HG02763 (cell line): ENCODE measurements around the gene BFSP1.

Experiments
- ATAC-seq: cut with Tn5 transposase; IDR thresholded peaks from one replicate; pipeline ENCODE4 v1.9.1; 2021; ENCODE audit warnings: mild to moderate bottlenecking, moderate library complexity; ENCODE audit not compliant: unreplicated experiment

Gene BFSP1

DNA sequence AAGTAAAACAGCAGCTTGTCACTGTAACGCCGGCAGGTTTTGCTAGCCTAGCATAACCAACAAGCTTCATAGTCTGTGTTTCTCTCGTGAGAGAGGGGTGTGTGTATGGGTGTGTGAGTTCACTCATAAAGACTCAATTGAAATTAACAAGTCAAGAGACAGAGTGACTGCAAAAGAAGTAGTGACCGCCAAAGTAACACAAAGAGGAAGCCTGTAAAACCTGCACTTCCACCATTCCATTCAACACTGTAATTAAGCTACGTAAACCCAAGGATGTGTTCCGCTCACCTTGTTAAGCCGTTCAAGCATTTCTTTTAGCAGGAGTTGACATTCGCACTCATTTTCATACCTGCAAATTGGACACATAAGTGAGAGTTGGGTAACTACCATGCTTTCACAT lies 6.6 kb downstream of the BFSP1 start:
- ATAC-seq = no peak

- ATAC-seq = no peak
Observed at GRCh38 chr20:17523326-17523725, 7.9 kb downstream of the BFSP1 start.

DNA sequence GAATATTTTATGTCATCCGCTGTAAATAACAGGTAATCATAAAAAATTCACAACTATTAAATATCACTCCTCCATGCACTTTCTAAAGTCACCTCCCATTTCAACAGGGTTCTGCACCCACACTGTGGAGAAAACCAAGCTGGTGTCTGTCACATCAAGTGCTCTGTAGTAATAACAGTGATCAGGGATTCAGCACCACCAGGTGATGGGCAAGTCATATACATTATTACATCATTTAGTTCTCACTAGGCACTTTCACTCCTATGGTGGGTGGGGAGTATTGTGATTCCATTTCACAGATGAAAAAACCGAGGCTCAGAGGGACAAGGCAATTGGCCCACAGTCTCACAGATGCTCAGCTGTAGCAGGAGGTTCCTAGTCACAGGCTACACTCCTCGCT lies 8.7 kb downstream of the BFSP1 start:
- ATAC-seq = no peak

DNA sequence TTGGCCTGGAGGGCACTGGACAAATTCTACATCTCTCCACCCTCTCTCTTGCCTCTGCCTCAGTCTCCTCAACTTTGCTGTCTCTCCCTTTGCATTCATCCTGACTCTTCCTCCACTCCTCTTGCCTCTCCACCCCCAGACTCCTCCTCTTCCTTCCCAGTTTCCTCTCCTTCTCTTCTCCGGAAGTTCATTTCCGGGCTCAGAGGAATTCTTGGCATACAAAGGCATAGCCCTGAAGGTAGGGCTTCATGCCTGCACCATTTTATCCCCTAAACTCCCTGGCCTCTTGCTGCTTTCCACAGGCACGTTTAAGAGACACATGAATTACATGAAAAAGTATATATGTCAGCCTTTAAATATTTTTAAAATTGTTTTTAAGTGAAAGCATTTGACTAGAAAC lies 10.6 kb downstream of the BFSP1 start:
- no peak for ATAC-seq

GRCh38 chr20:17519606-17520285 lies 11.4 kb downstream of the BFSP1 start:
- no peak for ATAC-seq

DNA sequence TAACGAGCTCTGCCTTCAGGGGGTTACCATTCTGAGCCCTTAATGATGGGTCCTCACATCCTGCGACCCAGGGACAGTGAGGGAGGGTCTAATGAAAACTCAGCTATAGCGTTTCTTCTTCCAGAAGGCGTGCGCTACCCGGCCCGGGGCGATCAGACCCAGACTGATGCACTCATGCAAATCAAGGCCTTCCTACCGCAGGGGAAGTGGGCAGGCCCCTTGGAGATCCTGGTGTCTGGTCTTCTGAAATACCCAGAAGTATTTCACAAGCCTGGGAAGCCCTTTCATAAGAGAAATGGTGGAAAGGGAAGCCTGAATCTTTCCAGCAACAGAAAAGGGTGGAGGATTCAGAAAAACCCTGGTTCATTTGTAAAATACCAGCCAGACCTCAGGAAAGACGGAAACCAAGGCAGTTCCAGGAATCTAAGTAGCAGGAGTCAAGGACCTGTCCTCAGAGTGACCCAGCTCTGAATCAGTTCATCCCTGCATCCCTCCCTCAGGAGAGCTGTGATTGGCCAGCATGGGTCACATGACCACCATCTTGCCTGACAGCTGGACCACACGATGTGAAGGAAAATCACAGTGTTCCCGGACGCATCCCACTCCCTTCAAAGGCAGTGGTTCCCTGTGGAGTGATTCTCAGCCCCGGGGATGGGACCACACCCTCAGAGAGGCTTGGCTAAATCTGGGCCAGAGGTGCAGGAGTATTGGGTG lies 12.7 kb downstream of the BFSP1 start:
- no peak for ATAC-seq

- ATAC-seq = no peak
Observed at GRCh38 chr20:17515053-17515452, 16.1 kb downstream of the BFSP1 start.

- no peak for ATAC-seq
Observed at GRCh38 chr20:17513939-17514338, 17.2 kb downstream of the BFSP1 start.

DNA sequence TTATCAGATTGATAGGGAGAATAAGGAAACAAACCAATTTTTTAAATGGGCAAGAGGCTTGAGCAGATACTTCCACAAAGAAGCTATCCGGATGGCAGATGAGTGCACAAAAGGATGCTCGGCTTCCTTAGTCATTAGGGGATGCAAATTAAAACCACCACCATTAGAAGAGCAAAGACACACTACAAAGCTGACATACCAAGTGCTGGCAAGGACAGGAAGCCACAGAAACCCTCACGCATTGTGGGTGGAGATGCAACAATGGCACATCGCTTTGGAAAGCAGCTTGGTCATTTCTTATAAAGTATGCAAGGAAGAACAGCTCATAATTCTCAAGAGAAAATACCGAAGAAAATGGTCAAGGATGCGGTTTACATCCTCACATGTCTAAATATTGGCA lies 19.8 kb downstream of the BFSP1 start:
- ATAC-seq = no peak

DNA sequence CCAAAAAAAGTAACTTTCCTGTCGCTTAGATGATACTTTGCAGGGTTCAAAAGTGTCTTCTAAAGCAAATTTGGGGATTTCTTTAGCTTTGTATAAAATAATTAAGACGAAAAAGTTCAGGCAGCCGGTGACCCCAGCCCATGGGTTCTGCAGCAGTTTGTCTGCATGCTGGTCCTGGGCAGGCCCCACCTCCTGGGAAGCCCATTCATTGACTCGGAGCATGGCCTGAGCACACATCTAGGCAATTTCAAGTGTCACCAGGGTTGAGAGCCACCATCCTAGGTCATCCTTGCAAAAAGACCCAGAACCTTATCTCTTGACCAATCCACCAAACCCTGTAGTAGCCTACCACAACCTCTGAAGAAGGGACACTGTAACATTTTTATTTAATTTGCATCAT lies 20.6 kb downstream of the BFSP1 start:
- ATAC-seq = no peak

DNA sequence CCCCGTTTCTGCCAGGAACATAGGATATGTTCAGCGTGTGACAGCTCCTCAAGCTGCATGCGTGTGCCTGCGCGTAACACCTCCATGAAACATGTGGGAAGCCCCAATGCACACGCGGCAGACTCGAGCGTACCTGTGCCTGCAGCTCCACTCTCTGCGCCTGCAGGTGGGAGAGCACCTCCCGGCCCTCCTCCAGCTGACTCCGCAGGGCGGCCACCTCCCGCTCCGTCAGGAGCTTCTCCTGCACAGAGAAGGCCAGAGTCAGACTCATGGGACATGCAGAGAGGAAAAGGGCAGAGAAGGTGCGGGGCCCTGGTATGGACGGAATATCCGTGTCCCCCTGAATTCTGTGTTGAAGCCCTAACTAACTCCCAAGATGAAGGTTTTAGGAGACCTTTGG lies 22.4 kb downstream of the BFSP1 start:
- ATAC-seq = no peak

- ATAC-seq = no peak
Observed at GRCh38 chr20:17507531-17507930, 23.6 kb downstream of the BFSP1 start.

DNA sequence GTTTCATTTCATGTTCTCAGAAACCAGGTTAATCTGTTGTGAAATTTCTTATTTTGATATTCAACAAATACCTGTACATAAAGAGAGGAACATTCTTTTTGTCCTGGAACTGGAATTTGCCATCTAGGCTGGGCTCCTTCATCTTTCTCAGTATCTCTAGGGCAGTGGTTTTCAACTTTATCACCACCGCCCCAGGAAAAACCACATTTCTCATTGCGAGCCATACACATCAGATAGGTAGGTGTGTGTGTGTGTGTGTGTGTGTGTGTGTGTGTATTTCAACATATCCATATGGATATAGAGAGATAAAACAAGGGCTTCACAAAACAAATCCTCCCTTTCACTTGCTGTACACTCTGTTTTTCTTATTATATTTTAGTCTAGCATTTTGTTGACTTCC lies 24.1 kb downstream of the BFSP1 start:
- ATAC-seq = no peak

DNA sequence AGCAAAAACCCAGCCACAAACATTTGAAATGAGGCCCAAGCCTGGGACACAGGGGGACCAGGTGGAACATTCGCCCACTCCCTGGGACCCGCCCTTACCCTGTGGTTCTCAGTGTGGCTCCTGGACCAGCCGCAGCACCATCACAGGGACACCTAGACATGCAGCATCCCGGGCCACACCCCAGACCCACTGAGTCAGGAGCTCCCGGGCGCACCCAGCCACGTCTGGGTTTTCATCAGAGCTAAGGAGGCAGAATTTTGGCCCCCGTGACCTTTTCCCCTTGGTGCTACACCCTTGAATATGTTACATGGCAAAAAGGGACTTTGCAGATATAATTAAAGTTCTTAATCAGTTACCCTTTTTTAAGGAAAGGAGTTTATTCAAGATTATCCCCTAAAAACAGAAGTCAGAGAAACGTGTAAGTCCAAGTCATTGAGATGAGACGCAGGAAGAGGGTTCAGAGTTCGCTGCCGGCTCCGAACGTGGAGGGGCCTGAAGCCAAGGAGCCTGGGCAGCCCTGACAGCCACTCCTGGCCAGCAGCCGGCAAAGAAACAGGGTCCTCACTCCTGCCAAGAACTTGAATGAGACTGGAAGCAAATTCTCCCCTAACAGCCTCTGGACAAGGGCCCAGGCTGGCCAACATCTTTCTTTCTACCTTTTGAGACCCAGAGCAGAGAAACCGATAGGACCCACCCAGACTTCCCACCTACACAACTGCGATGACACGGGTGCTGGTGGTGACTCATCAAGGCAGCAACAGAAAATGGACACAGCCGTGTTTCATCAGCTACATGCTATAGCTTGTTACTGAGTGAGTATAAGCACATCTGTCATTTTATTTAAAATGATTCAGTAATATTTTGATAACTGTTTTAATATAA lies 25.3 kb downstream of the BFSP1 start:
- ATAC-seq = peak; percentile 2

DNA sequence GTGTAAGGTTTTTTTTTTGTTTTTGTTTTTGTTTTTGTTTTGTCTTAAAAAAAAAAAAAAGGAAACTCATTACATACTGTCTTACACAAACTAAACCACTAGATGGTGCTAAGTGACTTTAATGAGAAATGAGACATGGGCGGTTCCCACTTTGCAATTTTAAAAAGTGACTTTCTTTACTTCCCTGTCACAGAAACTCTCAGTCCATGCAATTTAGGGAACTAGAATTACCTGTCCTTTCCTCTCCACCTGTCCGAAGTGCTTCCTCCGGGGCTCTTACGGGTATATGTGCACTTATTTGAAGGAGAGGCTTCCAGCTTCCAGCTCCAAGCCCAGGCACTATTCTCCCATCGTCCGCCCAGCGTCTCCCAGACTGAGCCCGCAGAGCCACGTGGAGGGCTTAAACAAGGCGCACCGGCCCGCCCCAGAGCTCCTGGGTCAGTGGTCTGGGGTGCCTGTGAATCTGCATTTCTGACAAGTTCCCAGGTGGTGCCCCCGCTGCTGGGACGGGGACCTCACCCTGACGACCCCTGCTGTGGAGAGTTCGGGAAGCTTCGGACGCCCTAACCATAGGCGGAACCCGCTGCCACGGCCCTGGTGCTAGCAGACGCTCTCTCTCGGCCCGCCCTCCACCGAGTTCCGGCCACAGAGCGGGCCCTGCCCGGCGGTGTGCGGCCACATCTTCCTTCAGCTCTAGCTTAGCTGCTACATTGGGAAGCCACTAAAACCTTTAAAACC lies 26.1 kb downstream of the BFSP1 start:
- ATAC-seq = peak; percentile 59

DNA sequence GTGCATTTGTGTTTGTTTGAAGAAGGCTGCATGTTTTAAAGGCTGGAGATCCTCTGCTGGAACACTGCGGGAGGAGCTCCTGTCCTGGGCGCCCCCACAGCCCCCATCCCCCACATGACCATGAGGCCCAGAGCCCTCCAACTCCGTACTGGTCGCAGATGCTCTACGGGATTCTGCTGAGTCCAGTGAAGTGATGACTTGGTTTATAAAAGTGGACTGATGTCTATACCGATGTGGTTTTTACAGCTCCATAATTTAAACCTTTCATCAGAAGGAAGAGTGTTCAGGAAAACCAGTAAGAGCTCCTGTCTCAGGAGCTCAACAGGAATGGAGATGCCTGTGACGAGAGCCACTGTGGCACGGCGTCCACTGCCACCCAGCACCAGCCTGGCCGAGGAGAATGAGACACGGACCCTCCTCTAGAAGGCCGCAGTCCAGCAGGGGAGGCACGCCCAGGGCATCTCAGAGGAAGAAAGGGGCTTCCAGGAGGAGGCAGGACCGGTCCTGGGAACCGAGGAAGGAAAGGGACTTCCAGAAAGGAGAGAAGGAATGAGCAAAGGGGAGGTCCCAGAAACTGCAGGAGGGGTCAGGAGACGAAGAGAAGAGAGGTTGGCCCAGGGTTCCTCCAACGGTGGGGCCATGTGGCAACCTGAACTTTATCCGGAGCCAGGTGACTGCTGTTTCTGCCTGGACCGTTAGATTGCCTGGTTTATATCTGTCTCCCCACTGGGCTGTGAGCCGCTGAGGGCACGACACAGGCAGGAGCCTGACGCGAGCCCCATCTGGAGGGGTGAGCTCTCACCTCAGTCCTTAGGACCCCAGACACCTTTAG lies 26.9 kb downstream of the BFSP1 start:
- ATAC-seq = peak; percentile 6

DNA sequence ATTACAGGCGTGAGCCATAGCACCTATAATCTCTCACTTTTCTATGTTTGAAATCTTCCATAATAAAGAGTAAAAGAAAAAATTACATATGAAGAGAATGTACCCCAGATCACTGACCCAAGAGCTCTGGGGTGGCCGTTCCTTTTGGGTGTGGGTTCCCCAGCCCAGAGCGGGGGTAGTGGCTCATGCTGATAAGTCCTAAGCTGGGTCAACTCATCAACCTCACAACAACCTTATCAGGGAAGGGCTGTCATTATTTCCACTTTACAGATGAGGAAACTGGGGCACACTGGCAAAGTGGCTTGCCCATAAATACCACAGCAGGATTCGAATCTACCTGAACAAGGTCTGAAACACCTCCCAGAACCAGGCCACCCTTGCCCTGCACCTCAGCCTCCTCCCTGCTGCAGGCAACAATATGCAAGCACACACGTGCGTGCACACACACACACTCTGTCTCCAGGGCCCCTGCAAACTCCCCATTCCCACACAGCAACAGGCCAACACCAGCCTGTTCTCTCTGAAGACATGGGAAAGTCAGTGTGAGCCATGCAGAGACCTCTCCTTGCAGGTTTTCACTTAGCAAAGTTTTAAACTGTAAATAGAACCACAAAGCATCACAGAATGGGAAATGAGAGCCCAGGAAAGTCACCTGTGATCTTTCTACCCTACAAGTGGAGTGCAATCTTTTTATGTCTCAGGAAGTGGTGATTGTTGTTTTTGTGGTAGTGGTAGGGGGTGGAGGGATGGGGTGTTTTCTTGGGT lies 27.7 kb downstream of the BFSP1 start:
- ATAC-seq = no peak

GRCh38 chr20:17502105-17502504 lies 29.1 kb downstream of the BFSP1 start:
- no peak for ATAC-seq

- no peak for ATAC-seq
Observed at GRCh38 chr20:17501701-17502100, 29.5 kb downstream of the BFSP1 start.
